ENCODE measurements around the gene PRKN.
"Not testable (repeated sequence)": the region's sequence is repeated elsewhere in the genome, so short reads cannot be mapped to it uniquely, and the experiment has no call there.

PRKN gene

GRCh38 chr6:161315246-161315917 is 1412.2 kb downstream of the PRKN start:
- not testable (repeated sequence) for DNase-seq

DNA sequence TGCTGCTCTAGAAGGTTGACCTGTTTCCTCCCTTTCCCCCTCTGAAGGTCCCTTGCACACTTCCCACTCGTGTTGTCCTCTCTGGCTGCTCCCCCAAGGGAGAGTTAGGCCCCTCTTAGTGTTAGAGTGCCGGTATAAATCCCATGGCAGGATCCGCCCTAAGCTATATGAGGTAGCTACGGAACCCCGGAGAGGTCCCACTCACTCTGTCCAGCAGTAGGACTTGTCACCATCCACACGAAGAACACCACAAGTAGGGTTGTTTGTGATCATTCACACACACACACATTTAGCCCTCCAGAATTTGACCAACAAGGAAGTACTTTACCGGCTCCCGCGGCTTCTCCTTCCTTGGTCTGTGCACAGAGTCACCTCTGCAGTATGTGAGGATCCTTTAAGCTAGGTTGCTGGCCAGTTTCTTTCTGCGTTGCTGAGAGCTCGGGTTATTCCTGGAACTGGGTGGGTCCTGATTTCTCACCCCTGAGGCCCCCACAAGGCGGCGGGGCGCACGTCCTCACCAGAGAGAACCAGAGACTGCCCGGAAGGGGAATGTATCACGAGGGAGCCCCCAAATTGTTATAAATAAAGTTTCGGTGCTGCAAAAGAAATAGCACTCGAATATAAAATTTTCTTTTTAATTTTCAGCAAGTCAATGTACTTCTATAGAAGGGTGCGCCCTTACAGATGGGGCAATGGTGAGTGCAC is 1412.9 kb downstream of the PRKN start:
- not testable (repeated sequence) for DNase-seq

DNA sequence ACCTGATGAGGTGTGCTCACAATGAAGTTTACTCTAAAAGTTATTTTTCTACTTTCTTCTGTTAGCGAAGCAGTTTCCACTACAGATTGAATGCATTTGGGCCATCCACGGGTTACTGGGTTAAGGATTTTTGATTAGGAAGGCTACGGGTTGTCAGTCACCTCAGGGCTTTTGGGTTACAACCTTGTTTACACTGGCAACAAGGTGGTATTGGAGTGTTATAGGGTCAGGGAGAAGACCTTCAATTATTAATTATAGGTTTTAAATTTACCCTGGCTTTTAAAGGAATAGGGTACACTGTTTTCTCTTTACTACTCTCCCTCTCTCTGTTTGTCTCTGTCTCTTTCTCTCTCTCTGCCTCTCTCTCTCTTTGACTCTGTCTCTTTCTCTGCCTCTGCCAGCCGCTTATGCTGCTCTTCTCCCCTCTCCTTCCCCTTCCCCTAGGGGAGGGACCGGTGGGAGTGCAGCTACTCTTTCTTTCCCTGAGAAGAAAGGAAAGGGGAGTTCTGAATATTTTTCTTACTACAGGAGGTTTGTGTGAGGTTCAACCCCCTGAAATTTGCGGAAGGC is 1413.5 kb downstream of the PRKN start:
- no peak for DNase-seq

DNA sequence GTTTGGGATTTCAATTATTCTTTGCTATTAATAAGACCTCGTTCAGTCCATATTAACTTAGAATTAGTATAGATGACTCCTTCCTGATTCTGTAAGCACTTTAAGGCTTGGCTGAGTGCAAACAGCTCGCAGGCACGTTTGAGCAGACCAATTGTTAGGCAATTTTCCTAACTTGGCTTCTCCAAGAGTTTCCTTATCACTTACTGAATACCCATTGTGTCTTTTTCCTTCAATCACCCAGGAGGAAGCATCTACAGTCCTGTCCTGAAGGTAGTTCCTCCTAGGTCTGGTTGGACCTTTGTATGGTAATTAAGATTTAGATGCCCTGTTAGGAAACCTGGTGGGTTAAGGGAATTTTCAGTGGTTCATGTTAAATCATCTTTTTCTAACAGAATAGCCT is 1414.1 kb downstream of the PRKN start:
- DNase-seq, result not testable (repeated sequence)

DNA sequence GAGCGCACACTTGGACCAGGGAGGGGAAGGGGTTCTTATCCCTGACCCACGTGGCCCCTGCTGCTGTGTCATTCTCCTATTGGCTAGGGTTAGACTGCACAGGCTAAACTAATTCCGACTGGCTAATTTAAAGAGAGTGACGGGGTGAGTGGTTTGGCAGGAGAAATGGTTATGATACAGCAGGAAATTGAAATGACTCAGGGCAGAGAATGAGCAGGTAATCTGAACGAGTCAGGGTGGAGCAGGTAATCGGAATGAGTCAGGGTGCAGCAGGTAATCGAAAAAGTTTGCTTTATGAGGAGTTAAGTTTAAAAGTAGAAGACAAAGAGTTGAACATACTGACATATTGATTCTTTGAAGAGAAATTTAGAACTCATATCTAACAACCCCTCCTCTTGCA is 1417.8 kb downstream of the PRKN start:
- not testable (repeated sequence) for DNase-seq

DNA sequence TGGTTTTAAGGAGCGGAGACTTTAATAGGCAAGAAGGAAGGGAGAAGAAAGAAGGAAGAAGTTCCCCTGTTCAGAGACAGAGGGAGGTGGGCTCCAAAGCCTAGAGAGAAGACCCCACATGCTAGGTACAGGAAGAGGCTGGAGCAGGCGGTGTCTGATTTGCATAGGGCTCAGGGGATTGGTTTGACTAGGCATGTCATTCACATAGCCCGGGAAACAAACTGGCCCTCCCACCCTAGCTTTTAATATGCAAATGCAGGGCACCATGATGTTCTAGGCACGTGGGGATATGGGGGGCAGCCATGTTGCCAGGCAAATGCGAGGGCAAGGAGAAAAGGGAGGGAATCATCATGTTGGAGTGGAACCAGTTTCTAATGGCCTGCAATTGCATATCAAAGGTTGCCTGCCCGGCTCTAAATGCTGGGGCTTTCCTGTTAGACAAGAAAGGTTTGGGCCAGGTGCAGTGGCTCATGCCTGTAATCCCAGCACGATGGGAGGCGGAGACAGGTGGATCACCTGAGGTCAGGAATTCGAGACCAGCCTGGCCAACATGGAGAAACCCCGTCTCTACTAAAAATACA is 1419.4 kb downstream of the PRKN start:
- DNase-seq, result no peak

DNA sequence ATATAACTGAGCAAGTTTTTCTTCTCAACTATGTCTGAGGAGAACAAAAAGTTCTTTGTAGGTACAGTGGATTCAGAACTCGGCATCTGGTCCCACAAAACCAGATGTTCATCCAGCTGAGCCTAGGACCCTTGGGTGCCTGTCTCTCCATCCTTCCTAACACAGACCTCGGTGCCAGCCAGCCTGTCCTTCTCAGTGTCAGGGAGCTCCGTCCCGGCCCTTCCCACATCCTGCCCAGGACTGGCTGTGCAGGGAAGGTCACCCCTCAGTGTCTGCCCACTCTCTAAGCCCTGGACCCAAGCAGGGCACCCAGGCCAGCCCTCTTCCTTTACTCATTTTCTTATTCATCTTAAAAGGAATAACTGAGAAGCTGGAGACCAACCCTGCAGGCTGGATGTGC is 1421.7 kb downstream of the PRKN start:
- no peak for DNase-seq

GRCh38 chr6:161303628-161304340 is 1423.8 kb downstream of the PRKN start:
- no peak for DNase-seq

DNA sequence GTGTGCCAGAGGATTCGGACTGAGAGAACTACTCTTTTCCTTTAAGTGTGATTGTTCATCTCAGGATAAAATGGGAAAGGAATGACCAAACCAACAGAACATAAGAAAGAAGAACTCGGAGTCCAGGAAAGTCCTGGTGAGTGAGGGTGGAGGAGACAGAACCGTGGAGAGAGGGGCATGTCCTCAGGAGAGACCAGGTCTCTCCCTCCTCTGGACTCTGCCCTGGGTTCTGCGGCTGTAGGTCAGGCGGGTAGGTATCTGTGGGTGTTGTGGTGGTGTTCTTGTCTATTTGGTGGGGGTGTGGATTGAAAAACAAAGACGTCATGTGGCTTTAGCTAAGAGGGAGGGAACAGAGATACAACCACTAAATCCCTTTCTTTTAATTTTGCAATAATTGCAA is 1424.6 kb downstream of the PRKN start:
- DNase-seq, result no peak

DNA sequence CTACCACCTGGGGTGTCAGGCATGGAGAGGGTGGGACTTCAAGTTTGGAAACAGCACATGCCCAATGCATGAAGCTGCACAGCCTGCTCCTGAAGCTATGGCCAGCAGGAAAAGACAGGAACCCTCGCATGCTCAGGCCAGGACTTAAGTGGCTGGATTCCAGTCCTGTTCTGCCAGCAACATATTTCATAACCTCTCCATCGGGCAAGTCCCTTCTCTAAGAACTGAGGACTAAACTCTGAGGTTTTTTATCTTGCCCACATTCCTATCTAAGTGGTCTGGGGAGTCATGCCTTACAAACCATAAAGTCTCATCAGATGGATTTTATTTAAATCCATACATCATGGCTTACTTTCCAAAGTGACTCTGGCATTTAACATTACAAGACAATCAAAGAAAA is 1426.2 kb downstream of the PRKN start:
- no peak for DNase-seq

- no peak for DNase-seq
These were observed 1426.7 kb downstream of the PRKN start for GRCh38 chr6:161300823-161301222.

DNA sequence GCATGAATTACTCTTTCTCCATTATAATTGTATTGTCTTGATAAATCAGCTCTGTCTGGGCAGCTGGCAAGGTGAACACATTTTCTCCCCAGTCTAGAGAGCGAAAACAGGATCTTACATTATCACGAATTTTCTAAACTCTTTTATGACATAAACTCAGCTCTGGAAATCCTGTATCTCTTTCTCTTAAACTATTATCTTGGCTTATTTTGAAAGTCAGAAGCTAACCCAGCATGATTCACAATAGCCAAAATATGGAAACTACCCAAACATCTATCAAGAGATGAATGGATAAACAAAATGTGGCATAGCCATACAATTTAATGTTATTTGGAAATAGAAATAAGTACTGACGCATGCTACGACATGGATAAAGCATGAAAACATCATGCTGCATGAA is 1427.8 kb downstream of the PRKN start:
- DNase-seq, result no peak
